Mammary epithelial cell (primary cell): ENCODE results near the gene TOR1B.

ENCODE experiments used
- EZH2 ChIP-seq: IDR thresholded peaks from 2 replicates; pipeline ENCODE4 v1.6.1; 2012; ENCODE audit warnings: low read length, inconsistent platforms, borderline replicate concordance
- TF ChIP-seq, protein P1 (sequence below), 2 donors: IDR thresholded peaks in 1 of 2; conservative IDR thresholded peaks in 1 of 2; 2 replicates each; pipeline ENCODE4 v1.5.1; 2011 to 2012; ENCODE audit warnings: inconsistent platforms in 2 of 2, low read length in 2 of 2, mild to moderate bottlenecking in 2 of 2, control low read depth in 1 of 2, low read depth in 1 of 2; ENCODE audit not compliant: insufficient read depth in 1 of 2; ENCODE audit errors: extremely low read depth in 1 of 2

DNA sequence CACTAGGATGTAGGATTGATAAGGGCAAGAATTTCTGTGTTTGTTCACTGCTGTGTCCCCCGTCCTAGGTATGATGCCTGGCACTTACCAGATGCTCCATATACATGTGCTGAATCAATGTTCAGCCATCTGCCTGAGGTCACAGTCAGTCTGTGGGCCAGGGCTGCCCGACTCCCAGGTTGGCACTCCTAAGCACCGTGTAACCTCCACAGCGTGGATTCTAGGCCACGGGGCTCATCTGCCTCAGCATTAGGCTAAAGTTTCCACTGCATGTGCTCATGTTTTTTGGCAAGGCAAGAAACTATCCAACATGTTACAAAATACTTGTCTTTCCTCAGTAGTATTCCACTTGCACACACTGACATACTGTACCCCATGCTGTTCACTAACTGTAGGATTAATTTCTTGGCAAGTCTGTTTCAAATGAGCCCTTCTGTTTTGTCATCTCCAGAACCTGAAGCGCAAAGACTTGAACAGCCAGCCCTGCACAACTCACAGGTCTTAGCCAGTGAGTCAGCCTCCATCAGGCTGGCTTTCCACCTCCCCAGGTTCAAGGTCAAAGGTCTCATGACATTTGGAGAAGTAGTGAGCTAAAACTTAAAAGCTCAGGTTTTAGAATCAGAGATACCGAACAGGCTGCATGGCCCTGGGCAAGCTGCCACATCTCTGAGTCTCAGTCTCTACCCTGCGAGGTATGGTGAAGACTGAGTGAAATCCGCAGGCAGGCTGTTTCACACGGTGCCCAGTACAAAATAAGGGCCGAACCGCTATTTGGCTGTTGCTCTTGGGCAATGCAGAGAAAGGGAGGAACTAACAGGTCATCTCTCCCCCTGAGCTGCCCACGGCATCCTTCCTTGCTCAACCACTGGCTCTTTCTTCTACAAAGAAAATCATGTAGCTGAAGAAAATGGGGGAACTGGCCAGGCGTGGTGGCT, 13.8 kb downstream of the TOR1B start:
- TF ChIP-seq, protein P1, sequence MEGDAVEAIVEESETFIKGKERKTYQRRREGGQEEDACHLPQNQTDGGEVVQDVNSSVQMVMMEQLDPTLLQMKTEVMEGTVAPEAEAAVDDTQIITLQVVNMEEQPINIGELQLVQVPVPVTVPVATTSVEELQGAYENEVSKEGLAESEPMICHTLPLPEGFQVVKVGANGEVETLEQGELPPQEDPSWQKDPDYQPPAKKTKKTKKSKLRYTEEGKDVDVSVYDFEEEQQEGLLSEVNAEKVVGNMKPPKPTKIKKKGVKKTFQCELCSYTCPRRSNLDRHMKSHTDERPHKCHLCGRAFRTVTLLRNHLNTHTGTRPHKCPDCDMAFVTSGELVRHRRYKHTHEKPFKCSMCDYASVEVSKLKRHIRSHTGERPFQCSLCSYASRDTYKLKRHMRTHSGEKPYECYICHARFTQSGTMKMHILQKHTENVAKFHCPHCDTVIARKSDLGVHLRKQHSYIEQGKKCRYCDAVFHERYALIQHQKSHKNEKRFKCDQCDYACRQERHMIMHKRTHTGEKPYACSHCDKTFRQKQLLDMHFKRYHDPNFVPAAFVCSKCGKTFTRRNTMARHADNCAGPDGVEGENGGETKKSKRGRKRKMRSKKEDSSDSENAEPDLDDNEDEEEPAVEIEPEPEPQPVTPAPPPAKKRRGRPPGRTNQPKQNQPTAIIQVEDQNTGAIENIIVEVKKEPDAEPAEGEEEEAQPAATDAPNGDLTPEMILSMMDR (conservative IDR thresholded peaks at IDR 0.05 in 1 of 2, IDR thresholded peaks at IDR 0.05 in 1 of 2; ENCODE audit: extremely low read depth in 1 of 2, insufficient read depth in 1 of 2, low read depth in 1 of 2, low read length in 2 of 2) = no peak
- TF ChIP-seq EZH2 = no peak
